Activated CD8-positive, alpha-beta memory T cell treated with anti-CD3 and anti-CD28 coated beads, Interleukin-2, amount 50 U/mL, for 1 hour (primary cell): ENCODE results near the gene GRM5.

Source experiments
- DNase-seq: peaks from one replicate; pipeline ENCODE4 v3.0.0-alpha.2; 2020; ENCODE audit errors: extremely low read depth

Gene GRM5

DNA sequence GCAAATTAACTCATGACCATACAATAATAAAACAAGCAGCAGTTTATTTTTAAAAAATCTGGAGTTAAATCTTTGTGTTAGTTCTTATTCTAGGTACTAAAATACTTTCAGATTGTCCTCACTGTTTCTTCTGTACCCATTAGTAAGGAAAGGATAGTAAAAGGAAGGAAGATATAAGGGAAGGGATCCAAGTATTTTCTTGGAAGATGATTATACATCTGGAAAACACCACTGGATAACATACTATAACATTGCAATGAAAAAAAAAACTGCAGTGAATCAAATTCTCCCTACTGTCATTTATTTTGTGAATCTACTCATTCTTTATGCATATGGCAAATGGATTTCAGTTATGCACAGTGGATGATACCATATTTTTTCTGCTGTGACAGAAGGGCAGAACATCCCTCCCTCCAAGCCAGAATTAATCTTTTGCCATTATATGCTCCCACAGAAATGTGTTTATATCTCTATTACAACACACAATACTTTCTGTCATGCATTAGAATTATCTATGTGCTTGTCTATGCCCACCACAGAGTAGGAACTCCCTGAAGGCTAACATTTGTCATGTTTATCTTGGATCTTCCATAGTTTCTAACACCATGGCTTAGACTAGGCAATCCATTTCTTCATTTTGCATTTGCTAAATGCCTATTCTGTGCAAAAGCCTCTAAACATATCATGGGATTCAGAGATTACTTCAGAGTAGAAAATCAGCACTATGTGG, 446.0 kb downstream of the GRM5 start:
- no peak for DNase-seq

DNA sequence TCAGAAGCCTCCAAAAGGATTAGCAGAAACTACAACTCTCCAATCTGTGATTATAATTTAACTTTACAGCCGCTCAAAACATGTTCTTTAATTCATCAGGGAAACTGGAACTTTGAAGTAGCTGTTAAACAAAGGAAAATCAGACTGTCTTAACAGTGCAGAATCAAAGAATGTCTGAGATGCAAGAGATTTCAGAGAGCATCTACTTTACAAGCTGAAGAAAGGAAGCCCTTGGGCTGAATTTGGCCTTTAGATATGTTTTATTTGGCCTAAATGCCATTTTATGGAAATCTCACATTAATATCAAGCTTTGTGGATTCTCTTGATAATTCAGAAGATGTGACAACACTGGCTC, 446.7 kb downstream of the GRM5 start:
- no peak for DNase-seq

GRCh38 chr11:88618327-88619070, 447.3 kb downstream of the GRM5 start:
- DNase-seq: no peak

DNA sequence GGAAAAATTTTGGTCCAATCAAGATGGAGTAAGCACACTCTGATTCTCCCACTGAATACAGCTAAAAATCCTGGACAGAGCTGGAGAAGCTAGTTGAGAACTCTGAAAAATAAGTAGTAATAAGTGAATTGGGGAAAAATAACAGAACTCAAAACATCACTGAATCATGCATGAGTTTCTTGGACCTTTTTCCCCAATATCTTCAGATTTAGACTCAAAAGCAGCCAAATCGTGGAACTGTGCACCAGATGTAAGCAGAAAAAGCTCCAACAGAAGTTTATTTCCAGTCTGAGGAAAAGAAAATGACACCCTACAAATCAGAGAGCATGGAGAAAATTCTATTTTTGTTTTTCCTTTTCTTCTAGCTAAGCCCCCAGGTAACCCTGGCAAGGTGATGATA, 448.6 kb downstream of the GRM5 start:
- DNase-seq: no peak

GRCh38 chr11:88604260-88604659, 461.5 kb downstream of the GRM5 start:
- no peak for DNase-seq

- DNase-seq: no peak
Observed at GRCh38 chr11:88603091-88603867, 462.5 kb downstream of the GRM5 start.

DNA sequence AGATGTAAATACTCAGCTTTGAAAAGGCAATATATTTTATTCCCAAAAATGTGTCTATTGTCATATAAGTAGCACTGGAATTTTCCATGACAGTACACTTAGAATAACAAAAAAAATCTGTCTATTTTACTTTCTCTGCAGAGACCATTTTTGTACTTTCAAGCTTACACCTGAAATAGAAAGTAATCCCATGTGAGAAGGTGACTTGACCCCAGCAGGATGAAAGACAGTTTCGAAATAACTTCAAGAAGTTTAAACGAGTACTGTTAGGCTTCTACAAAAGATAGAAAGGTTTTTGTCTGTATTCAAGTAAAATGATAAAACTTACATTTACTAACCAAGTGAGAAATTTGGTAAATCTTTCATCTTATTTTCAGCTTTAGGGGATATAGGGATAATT, 468.4 kb downstream of the GRM5 start:
- DNase-seq: no peak

- no peak for DNase-seq
Observed at GRCh38 chr11:88596786-88597185, 469.0 kb downstream of the GRM5 start.

GRCh38 chr11:88594274-88594950, 471.4 kb downstream of the GRM5 start:
- no peak for DNase-seq

GRCh38 chr11:88590361-88590760, 475.4 kb downstream of the GRM5 start:
- DNase-seq: no peak

DNA sequence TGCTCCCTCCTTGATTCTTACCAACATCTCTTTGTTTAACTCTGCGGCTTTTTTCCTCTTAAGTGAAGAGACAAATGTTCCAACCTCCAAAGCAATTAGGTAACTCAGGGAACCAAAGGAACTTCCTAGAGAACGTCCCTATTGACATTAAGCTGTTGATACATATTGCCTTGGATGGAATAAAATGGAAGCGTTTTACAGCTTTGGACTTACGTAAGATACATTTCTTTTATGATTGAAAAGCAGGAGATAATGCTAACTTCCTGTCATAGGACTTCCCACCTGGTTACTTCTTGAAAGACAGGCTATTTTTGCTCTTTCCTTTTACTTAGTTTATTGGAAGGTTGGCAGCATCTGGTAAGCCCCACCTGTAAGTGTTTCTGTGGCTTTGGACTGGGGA, 482.5 kb downstream of the GRM5 start:
- no peak for DNase-seq

DNA sequence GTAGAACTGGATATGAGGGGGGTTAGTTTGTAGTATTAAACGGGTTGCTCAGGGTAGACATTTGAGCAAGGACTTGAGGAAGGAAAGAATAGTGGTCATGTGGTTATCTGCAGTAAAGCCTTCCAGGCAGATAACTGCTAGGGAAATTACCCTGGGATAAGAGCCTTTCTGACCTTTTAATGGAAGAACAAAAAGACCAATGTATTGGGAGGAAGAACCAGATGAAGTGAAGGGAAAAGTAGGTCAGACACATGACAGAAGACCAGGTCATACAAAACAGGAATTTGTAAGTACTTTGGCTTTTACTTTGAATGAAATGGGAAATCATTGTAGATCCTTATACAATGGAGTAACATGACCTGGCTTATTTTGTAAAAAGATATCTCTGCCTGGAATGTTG, 486.3 kb downstream of the GRM5 start:
- no peak for DNase-seq

- DNase-seq: no peak
Observed at GRCh38 chr11:88576741-88577140, 489.0 kb downstream of the GRM5 start.

- no peak for DNase-seq
Observed at GRCh38 chr11:88575916-88576315, 489.9 kb downstream of the GRM5 start.

DNA sequence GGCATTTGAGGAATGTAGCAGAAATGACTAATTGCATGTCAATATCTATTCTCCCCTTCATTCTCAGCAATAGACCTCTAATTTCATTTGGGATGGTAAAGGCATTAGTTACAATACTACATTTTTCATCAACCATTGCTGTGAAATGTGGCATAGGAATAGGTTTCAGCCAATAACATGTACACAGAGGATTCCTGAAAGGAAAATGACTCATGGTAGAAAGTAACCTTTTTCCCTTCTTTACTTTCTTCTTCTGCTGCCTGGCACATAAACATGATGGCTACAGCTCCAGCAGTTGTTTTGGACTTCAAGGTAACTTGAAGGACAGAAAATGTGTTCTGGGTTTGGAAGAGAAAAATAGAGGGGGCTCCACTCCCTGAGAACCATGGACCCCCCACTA, 496.4 kb downstream of the GRM5 start:
- DNase-seq: no peak

DNA sequence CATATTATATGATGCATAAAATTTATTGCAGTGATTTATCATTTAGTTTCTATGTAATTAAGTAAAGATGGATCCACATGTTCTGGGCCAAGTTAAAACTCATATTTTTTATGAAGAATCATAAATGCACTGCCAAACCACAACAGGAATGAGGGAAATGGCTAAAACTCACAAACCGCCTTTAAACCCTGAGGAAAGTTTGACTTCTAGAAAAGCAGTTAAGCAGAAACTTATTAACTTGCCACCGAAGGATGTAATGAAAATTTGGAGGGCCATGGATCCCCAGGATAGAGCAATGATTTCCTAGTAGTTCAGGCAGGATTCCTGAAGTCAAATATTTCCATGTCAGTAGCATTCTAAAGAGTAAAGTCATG, 510.0 kb downstream of the GRM5 start:
- no peak for DNase-seq

GRCh38 chr11:88555018-88555828, 510.6 kb downstream of the GRM5 start:
- no peak for DNase-seq

GRCh38 chr11:88553204-88553603, 512.6 kb downstream of the GRM5 start:
- DNase-seq: no peak

GRCh38 chr11:88552379-88553062, 513.3 kb downstream of the GRM5 start:
- no peak for DNase-seq

GRCh38 chr11:88544656-88545280, 521.0 kb downstream of the GRM5 start:
- no peak for DNase-seq
